Suprapubic skin (tissue), 4 donors: ENCODE measurements around the gene KRTAP13-2. TPM values are rescaled to one million over a fixed set of nuclear protein-coding genes. Genes with fewer than 3 reads are reported as not detected.

ENCODE experiments used
- DNase-seq, 2 donors: peaks; one replicate each; pipeline ENCODE4 v3.0.0-alpha.2; 2019; ENCODE audit warnings: low spot score in 2 of 2
- H3K27ac ChIP-seq: fragments of 200-600 bp; sonication (generic); one replicate; pipeline ENCODE4 v1.5.1; 2019
- H3K27me3 ChIP-seq: fragments of 200-600 bp; sonication (generic); one replicate; pipeline ENCODE4 v1.5.1; 2019
- H3K36me3 ChIP-seq: fragments of 200-600 bp; sonication (generic); one replicate; pipeline ENCODE4 v1.5.1; 2019
- H3K4me1 ChIP-seq: fragments of 200-600 bp; sonication (generic); one replicate; pipeline ENCODE4 v1.5.1; 2019
- H3K4me3 ChIP-seq: fragments of 200-600 bp; sonication (generic); one replicate; pipeline ENCODE4 v1.5.1; 2019; ENCODE audit warnings: mild to moderate bottlenecking
- H3K9me3 ChIP-seq: fragments of 200-600 bp; sonication (generic); one replicate; pipeline ENCODE4 v1.5.1; 2019
- CTCF ChIP-seq, 2 donors: fragments of 200-600 bp in 1 of 2; fragments of 450-650 bp in 1 of 2; sonication (generic) in 1 of 2; IDR thresholded peaks; one replicate each; pipeline ENCODE4 v1.5.1; 2016 to 2019; ENCODE audit warnings: antibody characterized with exemption in 2 of 2, mild to moderate bottlenecking in 1 of 2, moderate library complexity in 1 of 2
- EP300 ChIP-seq: sonication (generic); formaldehyde crosslinking; IDR thresholded peaks from one replicate; pipeline ENCODE4 v1.6.1; 2017; ENCODE audit warnings: antibody characterized with exemption
- POLR2A ChIP-seq, 2 donors: fragments of 450-650 bp; IDR thresholded peaks; one replicate each; pipeline ENCODE4 v1.6.1; 2017; ENCODE audit warnings: antibody characterized with exemption in 2 of 2, mild to moderate bottlenecking in 2 of 2, moderate library complexity in 2 of 2
- POLR2AphosphoS5 ChIP-seq, 3 donors: sonication (generic); formaldehyde crosslinking; IDR thresholded peaks; one replicate each; pipeline ENCODE4 v1.6.1; 2017; ENCODE audit warnings: antibody characterized with exemption in 3 of 3
- WGBS: methylation state at CpG from one replicate; pipeline ENCODE4 v1.1.5; 2018; 5-methylcytosine and 5-hydroxymethylcytosine counted together
- total RNA-seq, 4 donors: library from RNA; depleted of rRNA; stranded (reverse); fragments of >200 nt; gene quantifications; one replicate each; pipeline ENCODE4 v1.1.0, GENCODE V29; 2016

KRTAP13-2 gene
- total RNA-seq, 4 donors from 2014 or later = 10.7 TPM; not detected in 3

GRCh38 chr21:30345014-30345413 lies 27.1 kb downstream of the KRTAP13-2 start:
- no peak for DNase-seq
- no peaks in the 10 kb centered on the region for H3K36me3 ChIP-seq
- no peaks in the 10 kb centered on the region for H3K4me1 ChIP-seq
- no peak overlapping the region for H3K4me3 ChIP-seq
- H3K27me3 ChIP-seq = no peaks in the 10 kb centered on the region
- WGBS = 82% methylated on average over 2 of the region's 2 CpGs
- no peak overlapping the region for H3K27ac ChIP-seq
- TF ChIP-seq POLR2A (IDR thresholded peaks at IDR 0.05) (no peak), CTCF (IDR thresholded peaks at IDR 0.05) (no peak), POLR2AphosphoS5 (IDR thresholded peaks at IDR 0.05) (no peak), EP300 (no peak)
- H3K9me3 ChIP-seq = no peaks in the 10 kb centered on the region

- H3K27me3 ChIP-seq = no peaks in the 10 kb centered on the region
- H3K4me1 ChIP-seq = no peaks in the 10 kb centered on the region
- DNase-seq = no peak
- 89% methylated on average over 2 of the region's 2 CpGs for WGBS
- no peaks in the 10 kb centered on the region for H3K9me3 ChIP-seq
- peak; percentile 42 to 88 for TF ChIP-seq CTCF (IDR thresholded peaks at IDR 0.05)
- TF ChIP-seq EP300 = no peak
- no peak overlapping the region for H3K27ac ChIP-seq
- H3K36me3 ChIP-seq = no peaks in the 10 kb centered on the region
- H3K4me3 ChIP-seq = no peak overlapping the region
These were observed 31.1 kb downstream of the KRTAP13-2 start for GRCh38 chr21:30340714-30341573.

DNA sequence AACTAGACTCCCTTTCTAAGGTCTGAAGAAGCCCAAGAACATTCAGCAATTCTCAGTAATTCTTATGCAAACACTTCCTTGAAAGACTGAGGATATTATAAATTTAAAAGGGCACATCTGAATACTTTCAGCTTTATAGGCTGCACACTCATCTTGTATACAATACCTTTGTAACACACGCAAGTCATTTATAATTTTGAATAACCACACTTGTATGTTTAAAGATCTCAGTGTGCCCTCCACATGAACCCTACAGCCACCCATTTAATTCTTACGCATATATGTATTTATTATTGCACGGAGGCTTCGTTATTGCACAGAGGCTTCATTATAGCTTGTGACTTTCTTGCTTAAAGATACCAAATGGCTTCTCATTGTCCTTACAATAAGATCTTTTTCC lies 33.4 kb downstream of the KRTAP13-2 start:
- no peak for DNase-seq
- TF ChIP-seq POLR2AphosphoS5 (IDR thresholded peaks at IDR 0.05) (no peak), EP300 (no peak)
- H3K9me3 ChIP-seq = no peaks in the 10 kb centered on the region
- no peak overlapping the region for H3K4me3 ChIP-seq
- WGBS = 89% methylated on average over 4 of the region's 4 CpGs
- no peaks in the 10 kb centered on the region for H3K4me1 ChIP-seq
- H3K36me3 ChIP-seq = no peaks in the 10 kb centered on the region
- H3K27me3 ChIP-seq = no peaks in the 10 kb centered on the region
- H3K27ac ChIP-seq = no peak overlapping the region

DNA sequence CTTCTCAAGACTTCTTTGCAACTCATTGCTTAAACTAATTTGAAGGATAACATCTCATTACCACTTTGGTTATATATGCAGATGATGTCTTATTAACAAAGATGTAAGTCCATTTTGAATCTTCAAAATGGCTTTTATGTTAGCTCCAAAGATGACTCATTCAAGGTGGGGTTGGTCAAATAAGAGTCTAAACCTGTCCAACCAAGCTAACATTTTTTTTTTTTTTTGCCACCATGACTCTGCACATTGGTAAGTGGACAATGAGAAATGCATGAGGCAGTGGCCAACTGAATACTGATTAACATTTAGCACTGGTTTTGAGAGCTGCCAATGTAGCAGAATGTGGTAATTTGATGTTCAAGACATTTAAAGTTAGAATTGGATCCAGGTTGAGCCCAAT lies 34.3 kb downstream of the KRTAP13-2 start:
- no peak for TF ChIP-seq POLR2A (IDR thresholded peaks at IDR 0.05)
- no peak for TF ChIP-seq CTCF (IDR thresholded peaks at IDR 0.05)
- TF ChIP-seq EP300 = no peak
- TF ChIP-seq POLR2AphosphoS5 (IDR thresholded peaks at IDR 0.05) = no peak
- Histone ChIP-seq H3K36me3 (no peaks in the 10 kb centered on the region), H3K9me3 (no peaks in the 10 kb centered on the region), H3K27ac (no peak overlapping the region), H3K4me1 (no peaks in the 10 kb centered on the region), H3K27me3 (no peaks in the 10 kb centered on the region), H3K4me3 (no peak overlapping the region)
- DNase-seq = no peak

GRCh38 chr21:30337276-30337744 lies 34.8 kb downstream of the KRTAP13-2 start, which contains the start of gene KRTAP27-1:
Gene KRTAP27-1, minus strand, starts transcription at chr21:30337694. Its CDS starts 26 bp downstream, at chr21:30337668.
- H3K4me3 ChIP-seq = no peak within 1 kb of the TSS
- DNase-seq = no peak
- WGBS = 93% methylated on average over 6 of the region's 6 CpGs
- H3K9me3 ChIP-seq = no peaks in the 10 kb centered on the region
- no peaks in the 10 kb centered on the region for H3K27me3 ChIP-seq
- TF ChIP-seq CTCF (IDR thresholded peaks at IDR 0.05) = no peak
- TF ChIP-seq POLR2AphosphoS5 (IDR thresholded peaks at IDR 0.05) = no peak
- TF ChIP-seq EP300 = no peak
- no peak for TF ChIP-seq POLR2A (IDR thresholded peaks at IDR 0.05)
- H3K27ac ChIP-seq = no peak within 1 kb of the TSS
- no peaks in the 10 kb centered on the region for H3K36me3 ChIP-seq
- H3K4me1 ChIP-seq = no peaks in the 10 kb centered on the region
